Neutrophil (primary cell): Measurements from ENCODE around the gene KCTD16.
A peak's percentile ranks its signal among the peaks of the same experiment; 100 is the strongest.

ENCODE experiments used
- H3K27ac ChIP-seq: fragments of 200-600 bp; sonication (generic); 2 replicates; pipeline ENCODE4 v1.5.1; 2016; ENCODE audit warnings: mild to moderate bottlenecking, moderate library complexity
- H3K27me3 ChIP-seq: fragments of 200-600 bp; sonication (generic); 2 replicates; pipeline ENCODE4 v1.6.0; 2016; ENCODE audit warnings: mild to moderate bottlenecking
- H3K36me3 ChIP-seq: fragments of 200-600 bp; sonication (generic); 2 replicates; pipeline ENCODE4 v1.5.1; 2017
- H3K4me1 ChIP-seq, 2 experiments: fragments of 200-600 bp in 1 of 2; sonication (generic) in 1 of 2; 1 replicate in 1 of 2; 2 replicates in 1 of 2; pipeline versions ENCODE4 v1.5.1 to v1.6.1; 2013 to 2016; ENCODE audit warnings: low read depth in 1 of 2, low read length in 1 of 2, mild to moderate bottlenecking in 1 of 2, moderate library complexity in 1 of 2; ENCODE audit not compliant: control insufficient read depth in 1 of 2, insufficient read depth in 1 of 2
- H3K4me3 ChIP-seq, 2 experiments: fragments of 200-600 bp in 1 of 2; sonication (generic) in 1 of 2; 1 replicate in 1 of 2; 2 replicates in 1 of 2; pipeline ENCODE4 v1.5.1; 2013 to 2016; ENCODE audit warnings: low read depth in 1 of 2, low read length in 1 of 2, mild to moderate bottlenecking in 1 of 2, moderate library complexity in 1 of 2
- H3K9me3 ChIP-seq: fragments of 200-600 bp; sonication (generic); 2 replicates; pipeline ENCODE4 v1.5.1; 2016
- TF ChIP-seq, protein P1 (sequence below): fragments of 200-600 bp; sonication (generic); IDR thresholded peaks from 2 replicates; pipeline ENCODE4 v1.5.1; 2016; ENCODE audit warnings: antibody characterized with exemption

Gene KCTD16

DNA sequence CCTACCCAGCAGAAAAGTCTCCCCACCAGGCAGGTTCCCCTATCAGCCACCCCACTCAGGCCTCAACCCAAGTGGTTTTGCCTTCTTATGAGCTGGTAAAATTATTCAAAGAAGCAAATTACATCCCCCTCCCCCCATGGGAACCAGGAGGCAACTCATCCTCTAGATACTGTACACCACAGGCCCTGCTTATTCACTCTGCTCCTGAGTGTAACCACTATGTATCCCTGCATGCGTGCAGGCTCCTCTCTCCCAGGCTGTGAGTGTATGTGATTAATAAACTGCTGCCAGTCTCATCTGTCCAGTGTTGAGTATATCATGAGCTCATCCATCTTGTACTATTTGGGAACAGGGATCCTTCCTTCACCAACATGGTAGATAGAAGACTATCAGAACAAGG lies 8.6 kb downstream of the KCTD16 start:
- H3K27ac ChIP-seq: no peak overlapping the region
- no peak overlapping the region for H3K4me3 ChIP-seq
- peaks cover 58% of the 10 kb centered on the region for H3K27me3 ChIP-seq
- H3K4me1 ChIP-seq: no peaks in the 10 kb centered on the region
- TF ChIP-seq, protein P1, sequence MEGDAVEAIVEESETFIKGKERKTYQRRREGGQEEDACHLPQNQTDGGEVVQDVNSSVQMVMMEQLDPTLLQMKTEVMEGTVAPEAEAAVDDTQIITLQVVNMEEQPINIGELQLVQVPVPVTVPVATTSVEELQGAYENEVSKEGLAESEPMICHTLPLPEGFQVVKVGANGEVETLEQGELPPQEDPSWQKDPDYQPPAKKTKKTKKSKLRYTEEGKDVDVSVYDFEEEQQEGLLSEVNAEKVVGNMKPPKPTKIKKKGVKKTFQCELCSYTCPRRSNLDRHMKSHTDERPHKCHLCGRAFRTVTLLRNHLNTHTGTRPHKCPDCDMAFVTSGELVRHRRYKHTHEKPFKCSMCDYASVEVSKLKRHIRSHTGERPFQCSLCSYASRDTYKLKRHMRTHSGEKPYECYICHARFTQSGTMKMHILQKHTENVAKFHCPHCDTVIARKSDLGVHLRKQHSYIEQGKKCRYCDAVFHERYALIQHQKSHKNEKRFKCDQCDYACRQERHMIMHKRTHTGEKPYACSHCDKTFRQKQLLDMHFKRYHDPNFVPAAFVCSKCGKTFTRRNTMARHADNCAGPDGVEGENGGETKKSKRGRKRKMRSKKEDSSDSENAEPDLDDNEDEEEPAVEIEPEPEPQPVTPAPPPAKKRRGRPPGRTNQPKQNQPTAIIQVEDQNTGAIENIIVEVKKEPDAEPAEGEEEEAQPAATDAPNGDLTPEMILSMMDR: no peak
- H3K9me3 ChIP-seq: no peaks in the 10 kb centered on the region
- H3K36me3 ChIP-seq: no peaks in the 10 kb centered on the region

DNA sequence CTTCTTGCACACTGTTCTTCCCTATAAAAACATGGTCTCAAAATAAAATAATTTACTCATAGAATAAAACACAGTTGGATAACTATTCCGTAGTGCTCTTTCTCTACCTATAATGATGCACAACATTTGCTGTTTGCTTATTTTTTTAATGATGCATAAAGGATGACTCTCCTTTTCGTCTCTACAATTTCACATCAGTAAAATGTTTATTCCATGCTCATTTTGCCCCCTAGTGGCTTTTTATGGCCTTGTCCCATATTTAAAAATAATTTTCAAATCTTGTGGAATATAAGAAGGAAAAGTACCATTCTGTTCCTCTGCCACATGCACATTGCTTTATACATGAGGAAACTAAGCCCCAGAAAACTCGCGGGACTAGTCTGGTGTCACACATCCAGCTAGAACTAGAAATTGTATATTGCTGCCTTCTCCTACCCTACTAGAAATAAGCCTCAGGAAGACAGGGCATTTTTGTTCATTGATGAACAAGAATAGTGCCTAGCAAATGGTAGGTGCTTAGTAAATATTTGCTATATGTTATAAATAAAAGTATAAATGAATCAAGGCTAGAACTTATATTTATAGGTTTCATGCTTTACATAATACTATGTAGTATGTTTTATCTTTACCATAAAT lies 12.7 kb downstream of the KCTD16 start:
- Histone ChIP-seq H3K4me1 (peaks cover 21% of the 10 kb centered on the region in 2 experiments), H3K27me3 (peaks cover 38% of the 10 kb centered on the region), H3K36me3 (no peaks in the 10 kb centered on the region), H3K27ac (no peak overlapping the region), H3K9me3 (no peaks in the 10 kb centered on the region), H3K4me3 (no peak overlapping the region)
- TF ChIP-seq, protein P1: peak; percentile 39

DNA sequence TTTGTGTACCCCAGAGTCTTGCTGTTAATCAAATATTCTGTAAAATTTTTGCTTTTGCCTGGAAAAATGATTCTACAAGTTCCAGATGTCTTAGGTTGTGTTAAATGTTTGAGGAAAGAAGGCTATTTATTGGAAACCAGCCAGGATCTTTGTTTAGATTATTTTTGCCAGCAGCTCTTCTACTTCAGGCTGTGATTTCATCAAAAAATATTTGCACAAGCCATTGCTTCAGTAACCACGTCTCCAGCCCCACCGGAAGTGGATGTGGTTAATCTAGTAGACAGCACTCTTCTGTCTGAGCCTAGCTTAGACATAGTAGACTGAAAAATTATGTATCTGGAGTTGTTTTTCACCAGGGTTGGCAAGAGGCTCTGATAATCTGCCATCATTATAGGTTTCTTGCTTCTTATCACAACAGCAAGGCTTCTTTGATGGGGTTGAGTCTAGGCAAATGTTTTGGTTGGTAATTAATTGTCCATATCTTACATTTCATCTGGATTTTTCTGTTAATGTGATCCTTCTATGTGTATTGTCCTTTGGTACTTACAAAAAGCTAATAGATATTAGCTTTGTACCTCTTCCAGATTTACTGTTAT lies 17.1 kb downstream of the KCTD16 start:
- Histone ChIP-seq H3K36me3 (no peaks in the 10 kb centered on the region), H3K4me1 (peaks cover 59 to 60% of the 10 kb centered on the region in 2 experiments), H3K9me3 (no peaks in the 10 kb centered on the region), H3K27me3 (peaks cover 25% of the 10 kb centered on the region), H3K4me3 (peak overlapping the region in 1 of 2 experiments; percentile 4), H3K27ac (peak overlapping the region; percentile 58)
- TF ChIP-seq, protein P1: no peak

DNA sequence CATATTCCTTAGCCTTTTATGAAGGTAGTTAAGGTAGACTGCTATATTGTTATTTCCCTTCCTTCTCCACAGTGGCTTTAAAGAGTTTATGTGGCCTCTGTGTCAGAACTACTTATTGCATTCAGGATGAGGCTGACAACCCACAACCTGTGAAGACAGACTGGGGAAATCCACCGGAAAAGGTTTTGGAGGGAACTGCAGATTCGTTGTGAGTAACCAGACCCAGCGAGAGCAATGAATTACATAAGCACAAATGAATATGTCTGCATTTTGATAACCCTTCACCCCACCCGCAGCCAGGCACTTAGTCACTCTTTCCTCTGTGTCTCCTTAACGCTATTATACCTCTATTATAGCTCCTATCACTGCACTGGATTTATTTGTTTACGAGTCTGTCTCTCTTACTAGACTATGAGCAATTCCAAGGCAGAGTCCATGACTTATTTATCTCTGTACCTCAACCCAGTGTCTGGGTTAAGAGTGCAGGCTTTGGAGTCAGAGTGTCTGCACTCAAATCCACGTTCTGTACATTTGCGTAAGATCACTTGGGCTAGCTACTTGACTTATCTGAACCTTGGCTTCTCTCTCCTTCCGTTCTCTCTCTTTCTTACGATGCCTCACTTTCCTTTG lies 19.2 kb downstream of the KCTD16 start:
- Histone ChIP-seq H3K4me3 (no peak overlapping the region), H3K9me3 (no peaks in the 10 kb centered on the region), H3K27me3 (peaks cover 35% of the 10 kb centered on the region), H3K4me1 (peaks cover 59 to 60% of the 10 kb centered on the region in 2 experiments), H3K27ac (peak overlapping the region; percentile 58), H3K36me3 (no peaks in the 10 kb centered on the region)
- TF ChIP-seq, protein P1: no peak

DNA sequence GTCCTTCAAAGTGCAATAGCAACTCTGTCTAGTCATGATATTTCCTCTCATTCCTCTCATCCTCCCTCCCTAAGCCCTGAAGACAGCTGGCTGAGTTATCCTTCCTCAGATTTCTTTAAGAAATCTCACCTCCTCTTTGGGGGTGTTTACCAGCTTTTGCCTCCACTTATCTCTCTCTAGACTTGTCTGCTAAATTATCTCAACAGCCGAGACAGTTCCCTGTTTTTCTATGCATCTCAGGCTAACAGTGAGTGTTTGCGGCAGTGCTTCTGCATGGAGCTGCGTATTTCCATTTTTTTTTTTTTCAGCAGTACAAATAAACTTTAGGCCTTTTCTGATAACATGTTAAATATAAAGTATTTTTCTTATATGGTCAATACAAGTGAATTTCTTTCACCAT lies 20.9 kb downstream of the KCTD16 start:
- H3K27ac ChIP-seq: peak overlapping the region; percentile 73
- H3K4me1 ChIP-seq: peaks cover 57% of the 10 kb centered on the region in 2 experiments
- H3K4me3 ChIP-seq: peak overlapping the region in 1 of 2 experiments; percentile 9
- TF ChIP-seq, protein P1: no peak
- H3K27me3 ChIP-seq: peaks cover 44% of the 10 kb centered on the region
- H3K9me3 ChIP-seq: no peaks in the 10 kb centered on the region
- no peaks in the 10 kb centered on the region for H3K36me3 ChIP-seq
